ENCODE data around the gene NR6A1. TPM values are rescaled to one million over a fixed set of nuclear protein-coding genes. Genes with fewer than 3 reads are reported as not detected.

NR6A1 gene
- total RNA-seq, 6 donors from 2014 or later: 4.2 to 34.6 (median 8.2) TPM

GRCh38 chr9:124786881-124787573, 15.9 kb upstream of the NR6A1 start:
- peak; percentile 10 to 66 for DNase-seq
- Histone ChIP-seq H3K9me3 (no peaks in the 10 kb centered on the region), H3K4me1 (peaks cover 8 to 29% (median 18%) of the 10 kb centered on the region in 4 donors), H3K27ac (no peak overlapping the region), H3K27me3 (no peaks in the 10 kb centered on the region), H3K4me3 (no peak overlapping the region), H3K36me3 (peaks cover 0 to 4% (median 0%) of the 10 kb centered on the region in 4 donors)
- TF ChIP-seq POLR2AphosphoS5 (IDR thresholded peaks at IDR 0.05) (no peak), CTCF (IDR thresholded peaks at IDR 0.05) (no peak), POLR2A (IDR thresholded peaks at IDR 0.05) (no peak), EP300 (IDR thresholded peaks at IDR 0.05) (no peak)
- 91 to 96% methylated on average over 11 to 20 of the region's 20 CpGs for WGBS, 2 donors
- no peak for ATAC-seq (ENCODE audit: low FRiP score in 2 of 2)

GRCh38 chr9:124784509-124784908, 13.4 kb upstream of the NR6A1 start:
- Histone ChIP-seq H3K27ac (peak overlapping the region in 3 of 4 donors; percentile 42 to 83 (median 74)), H3K27me3 (no peaks in the 10 kb centered on the region), H3K4me3 (no peak overlapping the region), H3K9me3 (no peaks in the 10 kb centered on the region), H3K36me3 (peaks cover 0 to 4% (median 0%) of the 10 kb centered on the region in 4 donors), H3K4me1 (peaks cover 8 to 42% (median 25%) of the 10 kb centered on the region in 4 donors)
- 19 to 39% methylated on average over 2 of the region's 2 CpGs for WGBS, 2 donors
- peak in 1 of 2 donors; percentile 12 for DNase-seq
- TF ChIP-seq POLR2AphosphoS5 (IDR thresholded peaks at IDR 0.05) (no peak), EP300 (IDR thresholded peaks at IDR 0.05) (peak in 1 of 4 donors; percentile 4)
- peak in 1 of 2 donors; percentile 74 for ATAC-seq (ENCODE audit: low FRiP score in 2 of 2)

GRCh38 chr9:124783830-124784229, 12.7 kb upstream of the NR6A1 start:
- TF ChIP-seq POLR2AphosphoS5 (IDR thresholded peaks at IDR 0.05) (no peak), CTCF (IDR thresholded peaks at IDR 0.05) (no peak), EP300 (IDR thresholded peaks at IDR 0.05) (no peak), POLR2A (IDR thresholded peaks at IDR 0.05) (no peak)
- peaks cover 8 to 49% (median 28%) of the 10 kb centered on the region in 4 donors for H3K4me1 ChIP-seq
- H3K27ac ChIP-seq: peak overlapping the region; percentile 10 to 83 (median 58)
- DNase-seq (no peak), ATAC-seq (ENCODE audit: low FRiP score in 2 of 2) (no peak)
- no peak overlapping the region for H3K4me3 ChIP-seq
- no peaks in the 10 kb centered on the region for H3K27me3 ChIP-seq
- WGBS, 2 donors: 91 to 93% methylated on average over 2 of the region's 2 CpGs
- H3K9me3 ChIP-seq: no peaks in the 10 kb centered on the region
- H3K36me3 ChIP-seq: peaks cover 0 to 4% (median 0%) of the 10 kb centered on the region in 4 donors

GRCh38 chr9:124782661-124783574, 11.8 kb upstream of the NR6A1 start:
- TF ChIP-seq CTCF (IDR thresholded peaks at IDR 0.05): no peak
- TF ChIP-seq EP300 (IDR thresholded peaks at IDR 0.05): no peak
- no peak for TF ChIP-seq POLR2A (IDR thresholded peaks at IDR 0.05)
- no peak for TF ChIP-seq POLR2AphosphoS5 (IDR thresholded peaks at IDR 0.05)
- Histone ChIP-seq H3K4me3 (no peak overlapping the region), H3K4me1 (peaks cover 8 to 49% (median 29%) of the 10 kb centered on the region in 4 donors), H3K9me3 (no peaks in the 10 kb centered on the region), H3K27me3 (no peaks in the 10 kb centered on the region), H3K27ac (peak overlapping the region in 3 of 4 donors; percentile 46 to 83 (median 69)), H3K36me3 (peaks cover 0 to 4% (median 0%) of the 10 kb centered on the region in 4 donors)
- DNase-seq: peak in 1 of 2 donors; percentile 17
- ATAC-seq (ENCODE audit: low FRiP score in 2 of 2): no peak
- 78 to 90% methylated on average over 6 to 13 of the region's 13 CpGs for WGBS, 2 donors
